CD4-positive, alpha-beta T cell treated with Interleukin-21 for 1 hour (primary cell): Measurements from ENCODE around the gene NFATC4.
"Not testable (repeated sequence)": the region's sequence is repeated elsewhere in the genome, so short reads cannot be mapped to it uniquely, and the experiment has no call there.

Experiments
- DNase-seq: peaks from one replicate; pipeline ENCODE4 v3.0.0-alpha.2; 2020

Gene NFATC4

GRCh38 chr14:24368562-24369252, 723 bp downstream of the NFATC4 start:
- DNase-seq, result peak; percentile 42

- DNase-seq, result no peak
Measured at GRCh38 chr14:24369463-24369862, 1.5 kb downstream of the NFATC4 start.

- no peak for DNase-seq
Measured at GRCh38 chr14:24369907-24370687, 2.1 kb downstream of the NFATC4 start.

- DNase-seq, result no peak
Measured at GRCh38 chr14:24370748-24371147, 2.8 kb downstream of the NFATC4 start.

- not testable (repeated sequence) for DNase-seq
Measured at GRCh38 chr14:24371605-24372004, 3.6 kb downstream of the NFATC4 start.

- DNase-seq, result no peak
Measured at GRCh38 chr14:24372701-24373416, 4.9 kb downstream of the NFATC4 start.

- no peak for DNase-seq
Measured at GRCh38 chr14:24376448-24377070, 8.6 kb downstream of the NFATC4 start.

- DNase-seq, result no peak
Measured at GRCh38 chr14:24377126-24377525, 9.1 kb downstream of the NFATC4 start.

GRCh38 chr14:24377657-24378056, 9.7 kb downstream of the NFATC4 start:
- DNase-seq, result no peak

GRCh38 chr14:24378327-24378726, 10.3 kb downstream of the NFATC4 start:
- no peak for DNase-seq

GRCh38 chr14:24378981-24379906, 11.3 kb downstream of the NFATC4 start:
- DNase-seq, result no peak

- DNase-seq, result no peak
Measured at GRCh38 chr14:24379907-24380730, 12.1 kb downstream of the NFATC4 start.

- no peak for DNase-seq
Measured at GRCh38 chr14:24381363-24382063, 13.5 kb downstream of the NFATC4 start.

- DNase-seq, result no peak
Measured at GRCh38 chr14:24382064-24382371, 14.0 kb downstream of the NFATC4 start.

GRCh38 chr14:24384169-24384568, 16.2 kb downstream of the NFATC4 start:
- no peak for DNase-seq

- no peak for DNase-seq
Measured at GRCh38 chr14:24385524-24385923, 17.5 kb downstream of the NFATC4 start.

GRCh38 chr14:24387009-24387345, 19.0 kb downstream of the NFATC4 start:
- no peak for DNase-seq

- DNase-seq, result not testable (repeated sequence)
Measured at GRCh38 chr14:24387579-24387978, 19.6 kb downstream of the NFATC4 start.

GRCh38 chr14:24388474-24389179, 20.6 kb downstream of the NFATC4 start:
- no peak for DNase-seq

GRCh38 chr14:24389226-24389848, 21.4 kb downstream of the NFATC4 start:
- no peak for DNase-seq
